SH-SY5Y (cell line): ENCODE results near the gene CELF1.

Source experiments
- GATA2 ChIP-seq: IDR thresholded peaks from 2 replicates; pipeline ENCODE4 v1.6.1; 2011; ENCODE audit warnings: mild to moderate bottlenecking, low read depth, low read length
- GATA3 ChIP-seq: IDR thresholded peaks from 2 replicates; pipeline ENCODE4 v1.6.1; 2011; ENCODE audit warnings: low read depth, mild to moderate bottlenecking, low read length, moderate library complexity

- TF ChIP-seq GATA3 (no peak), GATA2 (no peak)
Observed at GRCh38 chr11:47592251-47592650, 39.3 kb upstream of the CELF1 start.
